GM23338 (cell line): ENCODE measurements around the gene TDRD7. TPM values are rescaled to one million over a fixed set of nuclear protein-coding genes. Genes with fewer than 3 reads are reported as not detected.

Source experiments
- ATAC-seq: fragments of 200-7000 bp; cut with Tn5 transposase; 3 replicates; pipeline ENCODE4 v1.9.1; 2020
- DNase-seq: peaks from one replicate; pipeline ENCODE4 v3.0.0-alpha.2; 2015; ENCODE audit warnings: low spot score
- H2AFZ ChIP-seq: fragments of 200-600 bp; sonication (generic); 2 replicates; pipeline ENCODE4 v1.8.0; 2016; ENCODE audit warnings: antibody characterized with exemption, mild to moderate bottlenecking, moderate library complexity
- H3F3A ChIP-seq: fragments of 200-600 bp; sonication (generic); replicated peaks from 2 replicates; pipeline ENCODE4 v1.8.0; 2017; ENCODE audit warnings: antibody characterized with exemption, mixed run types, low read depth
- H3K27ac ChIP-seq: fragments of 200-600 bp; sonication (generic); 2 replicates; pipeline ENCODE4 v1.6.1; 2016; ENCODE audit warnings: low read depth
- H3K27me3 ChIP-seq: fragments of 200-600 bp; sonication (generic); 2 replicates; pipeline ENCODE4 v1.8.0; 2016; ENCODE audit warnings: mild to moderate bottlenecking, mixed run types, moderate library complexity; ENCODE audit not compliant: insufficient read depth
- H3K36me3 ChIP-seq: fragments of 200-600 bp; sonication (generic); 2 replicates; pipeline ENCODE4 v1.8.0; 2016; ENCODE audit warnings: mild to moderate bottlenecking; ENCODE audit not compliant: insufficient read depth
- H3K4me1 ChIP-seq: fragments of 200-600 bp; sonication (generic); 2 replicates; pipeline ENCODE4 v1.8.0; 2016; ENCODE audit warnings: mild to moderate bottlenecking, moderate library complexity; ENCODE audit not compliant: insufficient read depth
- H3K4me2 ChIP-seq: fragments of 200-600 bp; sonication (generic); 2 replicates; pipeline ENCODE4 v1.7.1; 2017; ENCODE audit warnings: mixed run types
- H3K4me3 ChIP-seq: fragments of 200-600 bp; sonication (generic); 2 replicates; pipeline ENCODE4 v1.6.1; 2016; ENCODE audit warnings: mixed run types
- H3K79me2 ChIP-seq: fragments of 200-600 bp; sonication (generic); replicated peaks from 2 replicates; pipeline ENCODE4 v1.8.0; 2017; ENCODE audit warnings: mild to moderate bottlenecking; ENCODE audit not compliant: insufficient read depth
- H3K9me2 ChIP-seq: fragments of 200-600 bp; sonication (generic); 2 replicates; pipeline ENCODE4 v1.8.0; 2017; ENCODE audit not compliant: insufficient read depth
- H4K20me1 ChIP-seq: fragments of 200-600 bp; sonication (generic); replicated peaks from 2 replicates; pipeline ENCODE4 v1.8.0; 2017; ENCODE audit warnings: mild to moderate bottlenecking; ENCODE audit not compliant: insufficient read depth
- H3K27ac Mint-ChIP-seq: 2 replicates; pipeline ENCODE4 v1.8.0; 2020; ENCODE audit warnings: inconsistent platforms, mild to moderate bottlenecking, moderate library complexity, mixed read lengths
- H3K27me3 Mint-ChIP-seq: 3 replicates; pipeline ENCODE4 v1.8.0; 2022; ENCODE audit warnings: low read depth, mild to moderate bottlenecking, moderate library complexity, mixed read lengths, inconsistent platforms; ENCODE audit not compliant: insufficient read depth, poor library complexity
- H3K36me3 Mint-ChIP-seq: 3 replicates; pipeline ENCODE4 v1.8.0; 2021; ENCODE audit warnings: low read depth, mild to moderate bottlenecking, inconsistent platforms, moderate library complexity, mixed read lengths
- H3K4me1 Mint-ChIP-seq: 3 replicates; pipeline ENCODE4 v1.8.0; 2020; ENCODE audit warnings: mild to moderate bottlenecking, inconsistent platforms, mixed read lengths
- H3K4me3 Mint-ChIP-seq: 3 replicates; pipeline ENCODE4 v1.8.0; 2021; ENCODE audit warnings: moderate library complexity, mild to moderate bottlenecking, inconsistent platforms, mixed read lengths
- H3K9me3 Mint-ChIP-seq: 3 replicates; pipeline ENCODE4 v1.8.0; 2020; ENCODE audit warnings: moderate library complexity, mild to moderate bottlenecking, inconsistent platforms, mixed read lengths
- CREB1 ChIP-seq: fragments of 250-450 bp; sonication (Bioruptor Pico); IDR thresholded peaks from 2 replicates; pipeline ENCODE4 v1.5.0; 2020; ENCODE audit warnings: low read depth, mild to moderate bottlenecking, moderate library complexity
- CTCF ChIP-seq, 2 experiments: fragments of 200-600 bp in 1 of 2; sonication (generic) in 1 of 2; conservative IDR thresholded peaks; 2 replicates each; pipeline versions ENCODE4 v1.5.1 to v1.6.1; 2016 to 2017; ENCODE audit warnings: antibody characterized with exemption in 2 of 2, low read depth in 2 of 2, mild to moderate bottlenecking in 2 of 2, moderate library complexity in 1 of 2
- ETS1 ChIP-seq: IDR thresholded peaks from 2 replicates; pipeline ENCODE4 v1.6.1; 2016; ENCODE audit warnings: antibody characterized with exemption
- EZH2 ChIP-seq: fragments of 200-600 bp; sonication (generic); IDR thresholded peaks from one replicate; pipeline ENCODE4 v1.8.0; 2017; ENCODE audit warnings: antibody characterized with exemption, mild to moderate bottlenecking, low read depth; ENCODE audit not compliant: unreplicated experiment
- EZH2phosphoT487 ChIP-seq: fragments of 200-600 bp; sonication (generic); IDR thresholded peaks from one replicate; pipeline ENCODE4 v1.8.1; 2018; ENCODE audit warnings: antibody characterized with exemption; ENCODE audit not compliant: unreplicated experiment
- JUNB ChIP-seq: IDR thresholded peaks from one replicate; pipeline ENCODE4 v1.6.1; 2016; ENCODE audit warnings: antibody characterized with exemption; ENCODE audit not compliant: unreplicated experiment
- NANOG ChIP-seq: IDR thresholded peaks from 2 replicates; pipeline ENCODE4 v1.6.1; 2016; ENCODE audit warnings: antibody characterized with exemption, borderline replicate concordance
- POLR2AphosphoS5 ChIP-seq: IDR thresholded peaks from 2 replicates; pipeline ENCODE4 v1.6.1; 2016; ENCODE audit warnings: antibody characterized with exemption, low read depth
- REST ChIP-seq: IDR thresholded peaks from one replicate; pipeline ENCODE4 v1.6.1; 2018; ENCODE audit warnings: antibody characterized with exemption; ENCODE audit not compliant: unreplicated experiment
- STAT1 ChIP-seq: IDR thresholded peaks from one replicate; pipeline ENCODE4 v1.6.1; 2016; ENCODE audit warnings: antibody characterized with exemption; ENCODE audit not compliant: unreplicated experiment
- ZNF114 ChIP-seq: fragments of 250-450 bp; sonication (Bioruptor Pico); IDR thresholded peaks from 2 replicates; pipeline ENCODE4 v1.5.0; 2020; ENCODE audit warnings: mild to moderate bottlenecking, moderate library complexity
- ZNF331 ChIP-seq: fragments of 250-450 bp; sonication (Bioruptor Pico); IDR thresholded peaks from 2 replicates; pipeline ENCODE4 v1.5.0; 2020; ENCODE audit warnings: low read depth, mild to moderate bottlenecking, moderate library complexity
- ZNF462 ChIP-seq: fragments of 250-450 bp; sonication (Bioruptor Pico); IDR thresholded peaks from 2 replicates; pipeline ENCODE4 v1.5.0; 2020; ENCODE audit warnings: mild to moderate bottlenecking, moderate library complexity
- polyA plus RNA-seq: library from polyadenylated mRNA; unstranded; fragments of >200 nt; fragmentation: Nextera tagmentation; extraction: Ambion mirVana; gene quantifications from 2 replicates; pipeline ENCODE4 v1.2.1, GENCODE V29; 2016
- total RNA-seq: library from RNA; depleted of rRNA; stranded (reverse); fragments of >200 nt; shearing (Covaris generic); gene quantifications from 2 replicates; pipeline ENCODE4 v1.2.3, GENCODE V29; 2014

The TDRD7 gene
- total and polyA plus RNA-seq, 2 experiments from 2014 or later = 1.7 to 3.1 TPM

- Histone ChIP-seq H3K36me3 (no peaks in the 10 kb centered on the region), H4K20me1 (no peaks in the 10 kb centered on the region), H3F3A (peaks cover 6% of the 10 kb centered on the region; the same call in 1 of the 2 replicates), H3K27ac (no peak overlapping the region), H3K4me1 (peaks cover 4% of the 10 kb centered on the region; the same call in 1 of the 2 replicates), H3K9me2 (no peaks in the 10 kb centered on the region), H3K4me2 (peak overlapping the region; percentile 90), H3K79me2 (no peaks in the 10 kb centered on the region), H2AFZ (peak overlapping the region; percentile 96), H3K4me3 (peak overlapping the region; percentile 84), H3K27me3 (peaks cover 39% of the 10 kb centered on the region)
- Mint-ChIP-seq H3K4me1 (peaks cover 6% of the 10 kb centered on the region; the same call in 1 of the 3 replicates), H3K27me3 (peaks cover 13% of the 10 kb centered on the region), H3K27ac (no peak overlapping the region), H3K36me3 (no peaks in the 10 kb centered on the region; the same call in 2 of the 3 replicates), H3K9me3 (no peaks in the 10 kb centered on the region), H3K4me3 (peak overlapping the region; percentile 80)
- TF ChIP-seq POLR2AphosphoS5 (no peak), ETS1 (no peak), NANOG (no peak), REST (no peak), JUNB (no peak), CTCF (conservative IDR thresholded peaks at IDR 0.05; ENCODE audit: low read depth in 2 of 2) (no peak), EZH2phosphoT487 (no peak), STAT1 (no peak), CREB1 (CRISPR knock-in tag) (no peak), ZNF114 (CRISPR knock-in tag) (no peak), ZNF462 (no peak), EZH2 (no peak), ZNF331 (CRISPR knock-in tag) (no peak)
- ATAC-seq (peak; percentile 52), DNase-seq (peak; percentile 28)
Observed at GRCh38 chr9:97412626-97413385, 910 bp downstream of the TDRD7 start.
